Parathyroid adenoma (tissue), 2 donors: Measurements from ENCODE around the gene CASP6.

Source experiments
- H2AFZ ChIP-seq: fragments of 300-600 bp; sonication (generic); one replicate; pipeline ENCODE4 v1.7.0; 2017; ENCODE audit warnings: antibody characterized with exemption, mild to moderate bottlenecking
- H3K27ac ChIP-seq: fragments of 300-600 bp; sonication (generic); one replicate; pipeline ENCODE4 v1.7.0; 2017
- H3K27me3 ChIP-seq: fragments of 300-600 bp; sonication (generic); one replicate; pipeline ENCODE4 v1.7.0; 2017; ENCODE audit warnings: low read length; ENCODE audit not compliant: control insufficient read depth, insufficient read depth
- H3K36me3 ChIP-seq: fragments of 300-600 bp; sonication (generic); one replicate; pipeline ENCODE4 v1.7.0; 2017; ENCODE audit warnings: low read length; ENCODE audit not compliant: control insufficient read depth, insufficient read depth
- H3K4me1 ChIP-seq: fragments of 300-600 bp; sonication (generic); one replicate; pipeline ENCODE4 v1.7.0; 2017; ENCODE audit warnings: control low read depth
- H3K4me2 ChIP-seq: fragments of 300-600 bp; sonication (generic); one replicate; pipeline ENCODE4 v1.7.0; 2017; ENCODE audit warnings: low read length
- H3K4me3 ChIP-seq: fragments of 300-600 bp; sonication (generic); one replicate; pipeline ENCODE4 v1.7.0; 2017; ENCODE audit warnings: low read depth, low read length
- H3K79me2 ChIP-seq: fragments of 300-600 bp; sonication (generic); one replicate; pipeline ENCODE4 v1.7.0; 2017; ENCODE audit warnings: control low read depth
- H3K9ac ChIP-seq: fragments of 300-600 bp; sonication (generic); one replicate; pipeline ENCODE4 v1.7.0; 2017; ENCODE audit warnings: mild to moderate bottlenecking
- H3K9me3 ChIP-seq: fragments of 300-600 bp; sonication (generic); one replicate; pipeline ENCODE4 v1.7.0; 2017; ENCODE audit warnings: low read length; ENCODE audit not compliant: control insufficient read depth
- TF ChIP-seq, protein P1 (sequence below): fragments of 300-600 bp; sonication (generic); IDR thresholded peaks from one replicate; pipeline ENCODE4 v1.7.0; 2017; ENCODE audit warnings: antibody characterized with exemption, mild to moderate bottlenecking
- donor health status: primary hyperparathyroidism.

Gene CASP6

DNA sequence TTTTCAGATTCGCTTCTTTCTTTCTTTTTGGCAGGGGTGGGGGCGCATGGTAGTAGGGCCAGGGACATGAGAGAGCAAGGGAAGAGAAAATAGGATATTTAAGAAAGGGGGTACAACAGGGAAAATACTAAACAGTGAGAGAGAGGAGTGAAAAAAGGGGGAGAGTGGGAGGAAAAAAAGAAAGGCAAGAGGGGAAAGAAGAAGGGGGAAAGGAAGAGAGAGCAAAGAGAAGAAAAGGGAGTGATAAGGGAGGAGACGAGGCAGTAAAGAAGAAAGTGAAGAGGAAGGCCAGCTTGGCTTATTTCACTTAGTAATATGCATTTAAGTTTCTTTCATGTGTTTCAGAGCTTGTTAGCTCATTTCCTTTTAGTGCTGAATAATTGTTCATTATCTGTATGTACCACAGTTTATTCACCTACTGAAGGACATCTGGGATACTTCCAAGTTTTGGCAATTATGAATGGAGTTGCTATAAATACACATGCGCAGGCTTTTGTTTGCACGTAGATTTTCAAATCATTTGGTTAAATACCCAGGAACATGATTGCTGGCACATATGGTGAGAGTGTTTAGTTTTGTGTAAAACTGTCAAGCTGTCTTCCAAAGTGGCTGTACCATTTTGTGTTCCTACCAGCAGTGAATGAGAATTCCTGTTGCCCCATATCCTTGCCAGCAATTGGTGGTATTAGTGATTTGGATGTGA, 37.3 kb downstream of the CASP6 start:
- TF ChIP-seq, protein P1, sequence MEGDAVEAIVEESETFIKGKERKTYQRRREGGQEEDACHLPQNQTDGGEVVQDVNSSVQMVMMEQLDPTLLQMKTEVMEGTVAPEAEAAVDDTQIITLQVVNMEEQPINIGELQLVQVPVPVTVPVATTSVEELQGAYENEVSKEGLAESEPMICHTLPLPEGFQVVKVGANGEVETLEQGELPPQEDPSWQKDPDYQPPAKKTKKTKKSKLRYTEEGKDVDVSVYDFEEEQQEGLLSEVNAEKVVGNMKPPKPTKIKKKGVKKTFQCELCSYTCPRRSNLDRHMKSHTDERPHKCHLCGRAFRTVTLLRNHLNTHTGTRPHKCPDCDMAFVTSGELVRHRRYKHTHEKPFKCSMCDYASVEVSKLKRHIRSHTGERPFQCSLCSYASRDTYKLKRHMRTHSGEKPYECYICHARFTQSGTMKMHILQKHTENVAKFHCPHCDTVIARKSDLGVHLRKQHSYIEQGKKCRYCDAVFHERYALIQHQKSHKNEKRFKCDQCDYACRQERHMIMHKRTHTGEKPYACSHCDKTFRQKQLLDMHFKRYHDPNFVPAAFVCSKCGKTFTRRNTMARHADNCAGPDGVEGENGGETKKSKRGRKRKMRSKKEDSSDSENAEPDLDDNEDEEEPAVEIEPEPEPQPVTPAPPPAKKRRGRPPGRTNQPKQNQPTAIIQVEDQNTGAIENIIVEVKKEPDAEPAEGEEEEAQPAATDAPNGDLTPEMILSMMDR, result no peak

DNA sequence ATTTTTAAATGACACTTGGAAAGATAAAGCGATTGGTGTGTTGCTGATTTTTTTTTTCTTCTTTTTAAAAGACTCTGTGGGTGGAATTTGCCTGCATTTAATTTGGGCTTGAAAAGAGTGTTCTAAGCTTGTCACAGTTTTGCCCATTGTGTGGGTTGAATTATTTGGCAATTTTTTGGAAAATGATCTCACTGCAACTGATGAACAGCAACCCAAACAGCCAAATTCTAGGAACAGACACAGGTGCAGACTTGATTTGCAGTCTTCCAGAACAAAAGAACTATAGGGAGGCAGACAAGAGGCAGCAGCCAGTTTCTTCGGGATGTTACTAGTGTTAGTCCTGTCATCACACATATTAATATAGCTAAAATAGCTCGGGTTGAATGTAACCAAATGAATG, 40.5 kb downstream of the CASP6 start:
- Histone ChIP-seq H3K27ac (no peak overlapping the region), H3K27me3 (no peaks in the 10 kb centered on the region), H3K9ac (no peak overlapping the region)

More for the DNA sequence above, 37.3 kb downstream of the CASP6 start:
- Histone ChIP-seq H3K27me3 (no peaks in the 10 kb centered on the region), H3K79me2 (no peaks in the 10 kb centered on the region), H3K9me3 (no peaks in the 10 kb centered on the region), H2AFZ (no peak overlapping the region), H3K9ac (no peak overlapping the region), H3K36me3 (no peaks in the 10 kb centered on the region), H3K27ac (no peak overlapping the region), H3K4me1 (no peaks in the 10 kb centered on the region), H3K4me3 (no peak overlapping the region), H3K4me2 (no peak overlapping the region)

DNA sequence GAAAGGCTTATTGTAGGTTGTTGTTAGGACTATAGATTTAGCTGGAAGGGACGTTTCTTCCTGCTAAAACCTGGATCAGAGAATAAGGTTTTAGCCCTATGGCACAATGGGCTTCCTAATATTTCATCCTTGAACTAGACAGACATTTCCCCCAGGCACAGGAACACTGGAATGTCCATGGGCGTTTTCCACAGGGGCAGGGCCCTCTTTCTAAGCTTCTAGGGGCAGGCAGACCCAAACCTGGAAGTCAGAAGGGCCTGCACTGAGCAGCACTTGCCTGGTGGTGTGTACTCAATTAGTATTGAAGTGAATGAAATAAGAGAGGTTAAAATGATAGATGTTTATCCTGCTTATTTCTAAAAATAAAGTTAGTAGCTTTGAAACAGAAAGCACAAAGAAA, 41.1 kb downstream of the CASP6 start:
- Histone ChIP-seq H3K79me2 (no peaks in the 10 kb centered on the region), H3K4me3 (no peak overlapping the region), H3K9ac (no peak overlapping the region), H3K4me2 (no peak overlapping the region), H3K36me3 (no peaks in the 10 kb centered on the region), H3K4me1 (no peaks in the 10 kb centered on the region), H3K27me3 (no peaks in the 10 kb centered on the region), H3K9me3 (no peaks in the 10 kb centered on the region), H3K27ac (no peak overlapping the region), H2AFZ (no peak overlapping the region)
- TF ChIP-seq, protein P1, result no peak

More for the DNA sequence above, 40.5 kb downstream of the CASP6 start:
- no peaks in the 10 kb centered on the region for H3K79me2 ChIP-seq
- H3K36me3 ChIP-seq, result no peaks in the 10 kb centered on the region
- TF ChIP-seq, protein P1, result no peak
- H3K4me1 ChIP-seq, result no peaks in the 10 kb centered on the region
- H3K4me3 ChIP-seq, result no peak overlapping the region
- no peak overlapping the region for H3K4me2 ChIP-seq
- H3K9me3 ChIP-seq, result no peaks in the 10 kb centered on the region
- no peak overlapping the region for H2AFZ ChIP-seq

DNA sequence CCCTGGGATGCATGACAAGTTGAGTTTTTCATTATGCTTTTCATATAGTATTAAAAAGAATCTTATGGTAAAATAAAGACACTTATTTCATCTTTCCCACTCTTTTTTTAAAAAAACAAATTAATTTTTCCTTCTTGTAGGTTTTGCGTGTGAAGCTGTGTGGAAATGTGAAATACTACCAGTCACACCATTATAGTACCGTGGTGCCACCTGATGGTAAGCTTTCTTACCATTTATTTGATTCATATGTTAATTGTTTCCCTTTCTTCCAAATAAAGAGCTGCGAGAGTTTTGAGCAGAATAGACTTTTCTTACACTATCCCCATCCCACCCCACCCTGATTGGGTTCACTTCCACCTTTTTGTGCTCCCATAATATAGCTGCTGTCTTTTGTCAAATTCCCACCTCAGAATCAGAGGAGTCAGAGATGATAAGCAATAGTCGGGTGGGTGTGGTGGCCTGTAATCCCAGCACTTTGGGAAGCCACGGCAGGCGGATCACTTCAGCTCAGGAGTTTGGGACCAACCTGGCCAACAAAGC, 44.3 kb downstream of the CASP6 start:
- no peaks in the 10 kb centered on the region for H3K4me1 ChIP-seq
- H3K79me2 ChIP-seq, result no peaks in the 10 kb centered on the region
- H3K4me3 ChIP-seq, result no peak overlapping the region
- H3K27ac ChIP-seq, result no peak overlapping the region
- H2AFZ ChIP-seq, result no peak overlapping the region
- H3K36me3 ChIP-seq, result no peaks in the 10 kb centered on the region
- H3K4me2 ChIP-seq, result no peak overlapping the region
- no peak overlapping the region for H3K9ac ChIP-seq
- H3K9me3 ChIP-seq, result no peaks in the 10 kb centered on the region
- no peaks in the 10 kb centered on the region for H3K27me3 ChIP-seq
- TF ChIP-seq, protein P1, result no peak
